ENCODE data around the gene PLCB1. TPM values are rescaled to one million over a fixed set of nuclear protein-coding genes. Genes with fewer than 3 reads are reported as not detected.

Gene PLCB1
- total RNA-seq, 1 donor from 2014 or later: 10.8 TPM

DNA sequence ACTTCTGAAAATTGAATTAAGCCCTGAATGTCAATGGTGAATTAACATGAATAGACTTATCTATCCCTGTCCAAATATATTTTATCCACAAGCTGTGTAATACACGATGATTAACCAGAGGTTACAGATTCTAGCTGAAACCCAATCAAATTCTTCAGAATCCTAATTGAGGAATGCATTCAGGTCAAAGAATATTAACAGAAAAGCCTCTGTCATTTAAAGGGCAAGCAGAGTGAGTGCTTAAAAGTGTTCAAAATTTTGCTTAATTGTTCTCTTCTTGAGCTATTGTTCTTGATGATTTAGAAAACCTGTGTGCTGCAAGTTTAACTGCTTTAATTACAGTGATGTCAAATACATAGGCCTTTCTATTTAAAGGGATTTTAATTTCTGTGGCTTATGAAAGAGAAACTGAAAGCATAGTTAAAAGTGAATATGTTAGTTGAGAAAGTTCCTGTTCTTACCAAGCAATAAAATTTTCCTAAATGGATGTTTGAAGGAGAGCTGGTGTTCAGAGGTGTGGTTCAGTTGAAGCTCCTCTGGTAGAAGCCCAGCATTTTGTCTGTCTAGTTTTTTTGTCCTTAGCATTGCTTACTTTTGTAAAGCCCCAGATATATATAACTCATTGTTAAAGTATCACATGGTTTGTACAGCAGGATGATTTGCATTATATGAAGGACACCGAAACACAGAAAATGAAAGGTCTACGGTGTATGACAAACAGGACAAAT is 470.5 kb downstream of the PLCB1 start:
- H3K27ac Mint-ChIP-seq (ENCODE audit: unreplicated experiment): no peak overlapping the region
- peaks cover 19% of the 10 kb centered on the region for H3K4me1 Mint-ChIP-seq (ENCODE audit: low read depth)
- DNase-seq (ENCODE audit: low spot score): no peak
- no peaks in the 10 kb centered on the region for H3K27me3 Mint-ChIP-seq (ENCODE audit: low read depth)
- peaks cover 4% of the 10 kb centered on the region for H3K9me3 Mint-ChIP-seq (ENCODE audit: low read depth)
- H3K4me3 Mint-ChIP-seq (ENCODE audit: unreplicated experiment): no peak overlapping the region
- TF ChIP-seq CTCF (IDR thresholded peaks at IDR 0.05): no peak
- no peaks in the 10 kb centered on the region for H3K36me3 Mint-ChIP-seq (ENCODE audit: low read depth)

- H3K9me3 Mint-ChIP-seq (ENCODE audit: low read depth): peaks cover 4% of the 10 kb centered on the region
- peaks cover 3% of the 10 kb centered on the region for H3K4me1 Mint-ChIP-seq (ENCODE audit: low read depth)
- H3K36me3 Mint-ChIP-seq (ENCODE audit: low read depth): no peaks in the 10 kb centered on the region
- no peak for DNase-seq (ENCODE audit: low spot score)
- no peak for TF ChIP-seq CTCF (IDR thresholded peaks at IDR 0.05)
- no peak overlapping the region for H3K27ac Mint-ChIP-seq (ENCODE audit: unreplicated experiment)
- no peaks in the 10 kb centered on the region for H3K27me3 Mint-ChIP-seq (ENCODE audit: low read depth)
- no peak overlapping the region for H3K4me3 Mint-ChIP-seq (ENCODE audit: unreplicated experiment)
These were observed 476.4 kb downstream of the PLCB1 start for GRCh38 chr20:8608470-8608869.

DNA sequence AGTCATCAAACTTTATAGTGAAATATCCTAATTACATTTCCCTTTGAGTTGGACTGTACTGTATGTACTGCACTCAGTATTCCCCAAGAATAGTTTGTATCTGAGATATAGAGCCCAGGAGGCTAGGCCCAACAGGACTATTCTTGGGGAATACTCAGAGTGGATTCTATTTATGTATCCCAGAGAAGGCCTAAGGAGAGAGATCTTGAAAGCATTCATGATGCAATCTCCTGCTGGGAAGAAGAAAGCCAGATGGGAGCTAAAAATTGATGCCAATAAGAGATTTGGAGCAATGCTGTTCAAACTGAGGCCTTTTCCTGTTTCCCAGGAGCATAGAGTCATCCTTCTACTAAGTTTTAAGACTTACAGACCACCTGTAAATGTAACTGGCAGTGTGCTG is 484.7 kb downstream of the PLCB1 start:
- no peak for TF ChIP-seq CTCF (IDR thresholded peaks at IDR 0.05)
- Mint-ChIP-seq H3K4me1 (ENCODE audit: low read depth) (peaks cover 4% of the 10 kb centered on the region), H3K27ac (ENCODE audit: unreplicated experiment) (no peak overlapping the region), H3K9me3 (ENCODE audit: low read depth) (no peaks in the 10 kb centered on the region), H3K36me3 (ENCODE audit: low read depth) (no peaks in the 10 kb centered on the region), H3K4me3 (ENCODE audit: unreplicated experiment) (no peak overlapping the region), H3K27me3 (ENCODE audit: low read depth) (no peaks in the 10 kb centered on the region)
- DNase-seq (ENCODE audit: low spot score): no peak

GRCh38 chr20:8621001-8621400 is 488.9 kb downstream of the PLCB1 start:
- H3K4me3 Mint-ChIP-seq (ENCODE audit: unreplicated experiment): no peak overlapping the region
- no peak for TF ChIP-seq CTCF (IDR thresholded peaks at IDR 0.05)
- H3K4me1 Mint-ChIP-seq (ENCODE audit: low read depth): peaks cover 4% of the 10 kb centered on the region
- H3K27me3 Mint-ChIP-seq (ENCODE audit: low read depth): no peaks in the 10 kb centered on the region
- no peaks in the 10 kb centered on the region for H3K9me3 Mint-ChIP-seq (ENCODE audit: low read depth)
- no peak for DNase-seq (ENCODE audit: low spot score)
- H3K27ac Mint-ChIP-seq (ENCODE audit: unreplicated experiment): no peak overlapping the region
- H3K36me3 Mint-ChIP-seq (ENCODE audit: low read depth): no peaks in the 10 kb centered on the region

DNA sequence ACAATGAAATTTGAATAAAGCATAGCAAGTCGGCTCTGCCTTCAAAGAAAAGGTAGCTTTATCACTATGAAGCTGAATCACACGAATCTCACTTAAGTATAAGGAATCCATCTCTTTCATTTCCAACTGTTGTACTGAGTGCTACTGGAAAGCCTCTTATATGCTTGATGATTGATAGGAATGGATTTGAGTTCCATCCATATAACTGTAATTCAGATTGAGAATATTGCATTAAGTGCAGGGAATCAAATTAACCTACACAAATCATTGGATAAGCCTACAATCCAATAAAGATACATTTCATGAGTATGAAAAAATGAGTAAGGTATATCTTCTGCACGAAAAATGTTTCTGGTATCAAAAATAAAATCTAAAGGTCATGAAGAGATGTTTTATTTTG is 492.0 kb downstream of the PLCB1 start:
- peaks cover 10% of the 10 kb centered on the region for H3K4me1 Mint-ChIP-seq (ENCODE audit: low read depth)
- H3K36me3 Mint-ChIP-seq (ENCODE audit: low read depth): no peaks in the 10 kb centered on the region
- DNase-seq (ENCODE audit: low spot score): no peak
- TF ChIP-seq CTCF (IDR thresholded peaks at IDR 0.05): no peak
- no peak overlapping the region for H3K4me3 Mint-ChIP-seq (ENCODE audit: unreplicated experiment)
- no peak overlapping the region for H3K27ac Mint-ChIP-seq (ENCODE audit: unreplicated experiment)
- no peaks in the 10 kb centered on the region for H3K9me3 Mint-ChIP-seq (ENCODE audit: low read depth)
- H3K27me3 Mint-ChIP-seq (ENCODE audit: low read depth): no peaks in the 10 kb centered on the region

Data from chondrocyte (in vitro differentiated cells).